Limb (tissue), 2 donors: ENCODE data around the gene IP6K1.
"Not testable (repeated sequence)": the region's sequence is repeated elsewhere in the genome, so short reads cannot be mapped to it uniquely, and the experiment has no call there.

Experiments
- DNase-seq, 2 donors: peaks; one replicate each; pipeline ENCODE4 v3.0.0-alpha.2; 2016; ENCODE audit errors: extremely low spot score in 2 of 2

Gene IP6K1

GRCh38 chr3:49786357-49787181 lies at the start of gene IP6K1:
TSS of gene IP6K1 (minus strand) at chr3:49786542. CDS start at chr3:49748040, 38,502 bp downstream.
- DNase-seq = peak; percentile 100

- DNase-seq = no peak
Measured at GRCh38 chr3:49831341-49831740, 45.0 kb upstream of the IP6K1 start.

- no peak for DNase-seq
Measured at GRCh38 chr3:49826016-49826415, 39.7 kb upstream of the IP6K1 start.

GRCh38 chr3:49823131-49823530 lies 36.8 kb upstream of the IP6K1 start:
- not testable (repeated sequence) for DNase-seq

GRCh38 chr3:49813497-49814174 lies 27.3 kb upstream of the IP6K1 start, which contains the start of gene UBA7:
TSS of gene UBA7 (minus strand) at chr3:49813953. CDS start at chr3:49813787, 166 bp downstream.
- peak in 1 of 2 donors; percentile 43 for DNase-seq

GRCh38 chr3:49812916-49813496 lies 26.7 kb upstream of the IP6K1 start:
- no peak for DNase-seq

GRCh38 chr3:49807431-49808114 lies 21.2 kb upstream of the IP6K1 start:
- peak in 1 of 2 donors; percentile 42 for DNase-seq

- no peak for DNase-seq
Measured at GRCh38 chr3:49806850-49807249, 20.5 kb upstream of the IP6K1 start.

GRCh38 chr3:49805897-49806701 lies 19.8 kb upstream of the IP6K1 start:
- peak; percentile 88 to 92 for DNase-seq

- DNase-seq = peak; percentile 86 to 89
Measured at GRCh38 chr3:49805367-49805782, 19.0 kb upstream of the IP6K1 start.

- peak in 1 of 2 donors; percentile 47 for DNase-seq
Measured at GRCh38 chr3:49804141-49805041, 18.0 kb upstream of the IP6K1 start.

GRCh38 chr3:49803465-49804140 lies 17.3 kb upstream of the IP6K1 start:
- peak in 1 of 2 donors; percentile 65 for DNase-seq

GRCh38 chr3:49802719-49803464 lies 16.6 kb upstream of the IP6K1 start, which contains the start of gene INKA1:
TSS of gene INKA1 (plus strand) at chr3:49803261. CDS start at chr3:49803393, 132 bp downstream.
- peak; percentile 92 for DNase-seq

GRCh38 chr3:49801160-49801559 lies 14.8 kb upstream of the IP6K1 start:
- no peak for DNase-seq

GRCh38 chr3:49799761-49800160 lies 13.4 kb upstream of the IP6K1 start, which contains the start of gene CDHR4:
TSS of gene CDHR4 (minus strand) at chr3:49799873. CDS start at chr3:49799812, 61 bp downstream.
- DNase-seq = no peak

GRCh38 chr3:49799105-49799504 lies 12.8 kb upstream of the IP6K1 start:
- DNase-seq = no peak

- DNase-seq = no peak
Measured at GRCh38 chr3:49794926-49795905, 8.9 kb upstream of the IP6K1 start.
